GM08714 (cell line): ENCODE measurements around the gene SF3B2.

Experiments
- H3K4me3 ChIP-seq: fragments of 200-500 bp; sonication (Bioruptor generic); 2 replicates; pipeline ENCODE4 v1.5.1; 2014; ENCODE audit warnings: mild to moderate bottlenecking, low read length, inconsistent platforms
- ZNF274 ChIP-seq: IDR thresholded peaks from 2 replicates; pipeline ENCODE4 v1.6.1; 2012; ENCODE audit warnings: mild to moderate bottlenecking, low read depth, low read length

SF3B2 gene

GRCh38 chr11:66035653-66036333 is 16.4 kb upstream of the SF3B2 start:
- H3K4me3 ChIP-seq, result no peak overlapping the region
- TF ChIP-seq ZNF274, result no peak

- H3K4me3 ChIP-seq, result no peak overlapping the region
- no peak for TF ChIP-seq ZNF274
Measured at GRCh38 chr11:66036334-66036710, 15.8 kb upstream of the SF3B2 start.

- H3K4me3 ChIP-seq, result no peak overlapping the region
- no peak for TF ChIP-seq ZNF274
Measured at GRCh38 chr11:66037327-66037726, 14.8 kb upstream of the SF3B2 start.

GRCh38 chr11:66039765-66040164 is 12.4 kb upstream of the SF3B2 start:
- TF ChIP-seq ZNF274, result no peak
- H3K4me3 ChIP-seq, result no peak overlapping the region

GRCh38 chr11:66042227-66042995 is 9.8 kb upstream of the SF3B2 start:
- no peak overlapping the region for H3K4me3 ChIP-seq
- TF ChIP-seq ZNF274, result no peak

GRCh38 chr11:66042996-66043906 is 8.9 kb upstream of the SF3B2 start:
- no peak overlapping the region for H3K4me3 ChIP-seq
- TF ChIP-seq ZNF274, result no peak

- no peak overlapping the region for H3K4me3 ChIP-seq
Measured at GRCh38 chr11:66044757-66045156, 7.4 kb upstream of the SF3B2 start.

GRCh38 chr11:66045177-66045639 is 7.0 kb upstream of the SF3B2 start:
- no peak overlapping the region for H3K4me3 ChIP-seq
- TF ChIP-seq ZNF274, result no peak

More at GRCh38 chr11:66044757-66045156, 7.4 kb upstream of the SF3B2 start:
- no peak for TF ChIP-seq ZNF274

GRCh38 chr11:66046901-66047300 is 5.3 kb upstream of the SF3B2 start:
- no peak overlapping the region for H3K4me3 ChIP-seq
- TF ChIP-seq ZNF274, result no peak

GRCh38 chr11:66047541-66048365 is 4.4 kb upstream of the SF3B2 start:
- H3K4me3 ChIP-seq, result no peak overlapping the region
- TF ChIP-seq ZNF274, result no peak

- no peak within 1 kb of the TSS for H3K4me3 ChIP-seq
- TF ChIP-seq ZNF274, result no peak
Measured at GRCh38 chr11:66048547-66049323, 3.4 kb upstream of the SF3B2 start, which contains the start of gene GAL3ST3. Gene GAL3ST3, minus strand, starts transcription at chr11:66049161. Its CDS starts 3,746 bp downstream, at chr11:66045415.

- no peak for TF ChIP-seq ZNF274
- no peak overlapping the region for H3K4me3 ChIP-seq
Measured at GRCh38 chr11:66050581-66051231, 1.5 kb upstream of the SF3B2 start.
